Activated CD4-positive, alpha-beta T cell treated with anti-CD3 and anti-CD28 coated beads, Interleukin-2, Interleukin-4, amounts not matched to agents 100 ng/mL and 50 ng/mL, durations not matched to agents 16 hours and 8 hours (primary cell): ENCODE results near the gene ARID4A.
"Not testable (repeated sequence)": the region's sequence is repeated elsewhere in the genome, so short reads cannot be mapped to it uniquely, and the experiment has no call there.

Experiments
- DNase-seq: peaks from one replicate; pipeline ENCODE4 v3.0.0-alpha.2; 2020; ENCODE audit warnings: low spot score

The ARID4A gene

GRCh38 chr14:58298477-58299400, at the start of gene ARID4A:
Gene ARID4A (plus strand): TSS chr14:58298555. CDS start chr14:58299855, 1,300 bp downstream.
- DNase-seq: peak; percentile 46

GRCh38 chr14:58249611-58250010, 48.7 kb upstream of the ARID4A start:
- no peak for DNase-seq

GRCh38 chr14:58258156-58258555, 40.2 kb upstream of the ARID4A start:
- no peak for DNase-seq

GRCh38 chr14:58262005-58262404, 36.4 kb upstream of the ARID4A start:
- DNase-seq: not testable (repeated sequence)

- no peak for DNase-seq
These were observed 33.0 kb upstream of the ARID4A start for GRCh38 chr14:58265401-58265800.

GRCh38 chr14:58270628-58271027, 27.7 kb upstream of the ARID4A start:
- no peak for DNase-seq

GRCh38 chr14:58272588-58273372, 25.6 kb upstream of the ARID4A start:
- no peak for DNase-seq

- no peak for DNase-seq
These were observed 23.5 kb upstream of the ARID4A start for GRCh38 chr14:58274881-58275280.

GRCh38 chr14:58275527-58276190, 22.7 kb upstream of the ARID4A start:
- DNase-seq: no peak

- DNase-seq: no peak
These were observed 22.1 kb upstream of the ARID4A start for GRCh38 chr14:58276208-58276607.

GRCh38 chr14:58278177-58278576, 20.2 kb upstream of the ARID4A start:
- DNase-seq: no peak

- peak; percentile 51 for DNase-seq
These were observed 17.2 kb upstream of the ARID4A start for GRCh38 chr14:58280954-58281787.

GRCh38 chr14:58281969-58282368, 16.4 kb upstream of the ARID4A start:
- no peak for DNase-seq

GRCh38 chr14:58282925-58283593, 15.3 kb upstream of the ARID4A start:
- DNase-seq: no peak

GRCh38 chr14:58283730-58284129, 14.6 kb upstream of the ARID4A start:
- no peak for DNase-seq

- no peak for DNase-seq
These were observed 13.2 kb upstream of the ARID4A start for GRCh38 chr14:58285132-58285531.

- DNase-seq: no peak
These were observed 10.7 kb upstream of the ARID4A start for GRCh38 chr14:58287607-58288042.

- DNase-seq: no peak
These were observed 10.1 kb upstream of the ARID4A start for GRCh38 chr14:58288106-58288792.

- no peak for DNase-seq
These were observed 6.7 kb upstream of the ARID4A start for GRCh38 chr14:58291646-58292045.

- DNase-seq: no peak
These were observed 6.2 kb upstream of the ARID4A start for GRCh38 chr14:58292187-58292586.
